Gastrocnemius medialis (tissue), 4 donors: ENCODE data around the gene TBC1D10A.

Source experiments
- CTCF ChIP-seq, 5 experiments: fragments of 450-650 bp in 3 of 5; fragments of 200-600 bp in 2 of 5; sonication (generic) in 2 of 5; IDR thresholded peaks in 4 of 5; conservative IDR thresholded peaks in 1 of 5; 1 replicate in 4 of 5; 2 replicates in 1 of 5; pipeline ENCODE4 v1.5.1; 2016 to 2019; ENCODE audit warnings: antibody characterized with exemption in 5 of 5, mild to moderate bottlenecking in 3 of 5, moderate library complexity in 3 of 5
- POLR2A ChIP-seq, 2 donors: fragments of 450-650 bp; IDR thresholded peaks; one replicate each; pipeline ENCODE4 v1.6.1; 2017; ENCODE audit warnings: antibody characterized with exemption in 2 of 2, mild to moderate bottlenecking in 2 of 2, moderate library complexity in 2 of 2

- TF ChIP-seq CTCF (IDR thresholded peaks at IDR 0.05 in 4 of 5, conservative IDR thresholded peaks at IDR 0.05 in 1 of 5) (no peak), POLR2A (IDR thresholded peaks at IDR 0.05) (no peak)
These were observed 5.3 kb downstream of the TBC1D10A start for GRCh38 chr22:30321461-30321860.
